NCI-H2029 (cell line): Measurements from ENCODE around the gene ANGPTL7.
"Not testable (repeated sequence)": the region's sequence is repeated elsewhere in the genome, so short reads cannot be mapped to it uniquely, and the experiment has no call there.

Source experiments
- DNase-seq: peaks from one replicate; lab custom pipeline; 2025; lab: John Stamatoyannopoulos, UW

Gene ANGPTL7

GRCh38 chr1:11169202-11169601, 20.0 kb upstream of the ANGPTL7 start:
- no peak for DNase-seq

GRCh38 chr1:11170102-11170501, 19.1 kb upstream of the ANGPTL7 start:
- no peak for DNase-seq

GRCh38 chr1:11174261-11174942, 14.8 kb upstream of the ANGPTL7 start:
- no peak for DNase-seq

GRCh38 chr1:11175461-11175860, 13.7 kb upstream of the ANGPTL7 start:
- DNase-seq, result no peak

GRCh38 chr1:11176081-11176706, 13.0 kb upstream of the ANGPTL7 start:
- DNase-seq, result no peak

GRCh38 chr1:11178021-11179015, 10.8 kb upstream of the ANGPTL7 start:
- DNase-seq, result no peak

GRCh38 chr1:11179125-11179524, 10.0 kb upstream of the ANGPTL7 start:
- DNase-seq, result no peak

- DNase-seq, result not testable (repeated sequence)
Measured at GRCh38 chr1:11179749-11180148, 9.4 kb upstream of the ANGPTL7 start.

- no peak for DNase-seq
Measured at GRCh38 chr1:11180342-11180744, 8.8 kb upstream of the ANGPTL7 start.

GRCh38 chr1:11182884-11183283, 6.3 kb upstream of the ANGPTL7 start:
- no peak for DNase-seq

- no peak for DNase-seq
Measured at GRCh38 chr1:11184973-11185372, 4.2 kb upstream of the ANGPTL7 start.

- DNase-seq, result no peak
Measured at GRCh38 chr1:11187000-11187399, 2.2 kb upstream of the ANGPTL7 start.

- DNase-seq, result no peak
Measured at GRCh38 chr1:11187494-11187893, 1.7 kb upstream of the ANGPTL7 start.

GRCh38 chr1:11187931-11188330, 1.2 kb upstream of the ANGPTL7 start:
- no peak for DNase-seq

- DNase-seq, result no peak
Measured at GRCh38 chr1:11188381-11188780, 774 bp upstream of the ANGPTL7 start.

GRCh38 chr1:11193376-11193775, 4.2 kb downstream of the ANGPTL7 start:
- no peak for DNase-seq

GRCh38 chr1:11194407-11195176, 5.4 kb downstream of the ANGPTL7 start:
- no peak for DNase-seq

GRCh38 chr1:11196945-11197344, 7.8 kb downstream of the ANGPTL7 start:
- DNase-seq, result no peak

- DNase-seq, result no peak
Measured at GRCh38 chr1:11197359-11197758, 8.2 kb downstream of the ANGPTL7 start.

- no peak for DNase-seq
Measured at GRCh38 chr1:11198257-11198656, 9.1 kb downstream of the ANGPTL7 start.

- no peak for DNase-seq
Measured at GRCh38 chr1:11198851-11199594, 9.9 kb downstream of the ANGPTL7 start.
